ENCODE results near the gene SSPN.

The SSPN gene

GRCh38 chr12:26285401-26285800 is 90.0 kb downstream of the SSPN start:
- no peak for DNase-seq (ENCODE audit: low read depth in 2 of 2)

- no peak for DNase-seq (ENCODE audit: low read depth in 2 of 2)
These were observed 90.8 kb downstream of the SSPN start for GRCh38 chr12:26286186-26286585.

GRCh38 chr12:26287671-26288381 is 92.5 kb downstream of the SSPN start:
- DNase-seq (ENCODE audit: low read depth in 2 of 2), result no peak

GRCh38 chr12:26290565-26290964 is 95.2 kb downstream of the SSPN start:
- DNase-seq (ENCODE audit: low read depth in 2 of 2), result no peak

- no peak for DNase-seq (ENCODE audit: low read depth in 2 of 2)
These were observed 97.2 kb downstream of the SSPN start for GRCh38 chr12:26292596-26292995.

- DNase-seq (ENCODE audit: low read depth in 2 of 2), result no peak
These were observed 98.2 kb downstream of the SSPN start for GRCh38 chr12:26293612-26294011.

GRCh38 chr12:26295001-26295400 is 99.6 kb downstream of the SSPN start:
- DNase-seq (ENCODE audit: low read depth in 2 of 2), result no peak

- no peak for DNase-seq (ENCODE audit: low read depth in 2 of 2)
These were observed 102.2 kb downstream of the SSPN start for GRCh38 chr12:26297396-26298070.

- no peak for DNase-seq (ENCODE audit: low read depth in 2 of 2)
These were observed 103.6 kb downstream of the SSPN start for GRCh38 chr12:26298785-26299621.

- no peak for DNase-seq (ENCODE audit: low read depth in 2 of 2)
These were observed 104.4 kb downstream of the SSPN start for GRCh38 chr12:26299751-26300150.
